DND-41 (cell line): ENCODE results near the gene BCL11B.

Experiments
- ATAC-seq: fragments of 200-7000 bp; cut with Tn5 transposase; 3 replicates; pipeline ENCODE4 v1.9.1; 2021; ENCODE audit warnings: low read depth; ENCODE audit not compliant: insufficient read depth
- DNase-seq: peaks from one replicate; pipeline ENCODE4 v3.0.0-alpha.2; 2020
- H2AFZ ChIP-seq: 2 replicates; pipeline ENCODE4 v1.6.0; 2012; ENCODE audit warnings: low read depth, low read length
- H3K27ac ChIP-seq: 2 replicates; pipeline ENCODE4 v1.5.1; 2012; ENCODE audit warnings: low read length, inconsistent platforms
- H3K27me3 ChIP-seq: fragments of 200-600 bp; sonication (generic); 2 replicates; pipeline ENCODE4 v1.6.0; 2012; ENCODE audit warnings: low read length, mild to moderate bottlenecking, inconsistent platforms; ENCODE audit not compliant: insufficient read depth, poor library complexity
- H3K36me3 ChIP-seq: 2 replicates; pipeline ENCODE4 v1.5.1; 2012; ENCODE audit warnings: low read length, inconsistent platforms; ENCODE audit not compliant: insufficient read depth
- H3K4me1 ChIP-seq: 2 replicates; pipeline ENCODE4 v1.5.1; 2012; ENCODE audit warnings: mild to moderate bottlenecking, low read length; ENCODE audit not compliant: insufficient read depth
- H3K4me2 ChIP-seq: 2 replicates; pipeline ENCODE4 v1.6.0; 2012; ENCODE audit warnings: mild to moderate bottlenecking, moderate library complexity, low read length, inconsistent platforms; ENCODE audit not compliant: insufficient read depth
- H3K4me3 ChIP-seq, 2 experiments: fragments of 200-600 bp in 1 of 2; shearing (Covaris generic) in 1 of 2; 2 replicates each; pipeline ENCODE4 v1.5.1; 2012 to 2016; ENCODE audit warnings: inconsistent platforms in 2 of 2, low read length in 2 of 2, mild to moderate bottlenecking in 2 of 2, low read depth in 1 of 2, moderate library complexity in 1 of 2
- H3K79me2 ChIP-seq: 2 replicates; pipeline ENCODE4 v1.6.0; 2012; ENCODE audit warnings: low read length, inconsistent platforms; ENCODE audit not compliant: insufficient read depth
- H3K9ac ChIP-seq: 2 replicates; pipeline ENCODE4 v1.6.0; 2012; ENCODE audit warnings: low read depth, mild to moderate bottlenecking, inconsistent platforms, low read length, moderate library complexity
- H3K9me3 ChIP-seq: 2 replicates; pipeline ENCODE4 v1.5.1; 2012; ENCODE audit warnings: low read length, moderate library complexity, mild to moderate bottlenecking, inconsistent platforms; ENCODE audit not compliant: insufficient read depth, severe bottlenecking
- H4K20me1 ChIP-seq: 2 replicates; pipeline ENCODE4 v1.6.0; 2012; ENCODE audit warnings: low read length; ENCODE audit not compliant: insufficient read depth
- CTCF ChIP-seq: IDR thresholded peaks from 2 replicates; pipeline ENCODE4 v1.5.1; 2012; ENCODE audit warnings: borderline replicate concordance, low read length, moderate library complexity, mild to moderate bottlenecking; ENCODE audit not compliant: poor library complexity, severe bottlenecking; ENCODE audit errors: extremely low read depth
- EZH2 ChIP-seq: IDR thresholded peaks from 3 replicates; pipeline ENCODE4 v1.6.1; 2012; ENCODE audit warnings: borderline replicate concordance, low read depth, mild to moderate bottlenecking, moderate library complexity, low read length, inconsistent platforms; ENCODE audit not compliant: severe bottlenecking

Gene BCL11B

GRCh38 chr14:99320105-99320572 is 48.1 kb upstream of the BCL11B start:
- ATAC-seq (peak; percentile 90), DNase-seq (peak; percentile 71)
- Histone ChIP-seq H3K27me3 (no peaks in the 10 kb centered on the region), H4K20me1 (no peaks in the 10 kb centered on the region), H3K4me1 (no peaks in the 10 kb centered on the region), H3K4me3 (no peak overlapping the region), H3K4me2 (no peak overlapping the region), H2AFZ (no peak overlapping the region), H3K9ac (no peak overlapping the region), H3K27ac (no peak overlapping the region), H3K36me3 (no peaks in the 10 kb centered on the region), H3K9me3 (no peaks in the 10 kb centered on the region), H3K79me2 (no peaks in the 10 kb centered on the region)
- TF ChIP-seq EZH2, result no peak
- peak; percentile 93 for TF ChIP-seq CTCF

- H3K27me3 ChIP-seq, result no peaks in the 10 kb centered on the region
- H2AFZ ChIP-seq, result no peak overlapping the region
- TF ChIP-seq CTCF (no peak), EZH2 (no peak)
- no peak overlapping the region for H3K4me3 ChIP-seq
- H3K9ac ChIP-seq, result no peak overlapping the region
- no peak overlapping the region for H3K27ac ChIP-seq
- H4K20me1 ChIP-seq, result no peaks in the 10 kb centered on the region
- DNase-seq (no peak), ATAC-seq (no peak)
- no peaks in the 10 kb centered on the region for H3K9me3 ChIP-seq
- no peaks in the 10 kb centered on the region for H3K4me1 ChIP-seq
- no peak overlapping the region for H3K4me2 ChIP-seq
- H3K36me3 ChIP-seq, result no peaks in the 10 kb centered on the region
- H3K79me2 ChIP-seq, result no peaks in the 10 kb centered on the region
Observed at GRCh38 chr14:99318959-99319295, 46.9 kb upstream of the BCL11B start.

GRCh38 chr14:99318091-99318958 is 46.3 kb upstream of the BCL11B start:
- DNase-seq, result no peak

More at GRCh38 chr14:99318091-99318958, 46.3 kb upstream of the BCL11B start:
- Histone ChIP-seq H3K4me1 (no peaks in the 10 kb centered on the region), H3K9ac (no peak overlapping the region), H3K27ac (no peak overlapping the region), H2AFZ (no peak overlapping the region), H4K20me1 (no peaks in the 10 kb centered on the region), H3K9me3 (no peaks in the 10 kb centered on the region), H3K4me3 (no peak overlapping the region), H3K79me2 (no peaks in the 10 kb centered on the region), H3K36me3 (no peaks in the 10 kb centered on the region), H3K4me2 (no peak overlapping the region), H3K27me3 (no peaks in the 10 kb centered on the region)
- TF ChIP-seq CTCF, result no peak
- no peak for ATAC-seq
